HG02610 (cell line): ENCODE data around the gene GRID1.
A peak's percentile ranks its signal among the peaks of the same experiment; 100 is the strongest.

ENCODE experiments used
- ATAC-seq: cut with Tn5 transposase; IDR thresholded peaks from one replicate; pipeline ENCODE4 v1.9.1; 2021; ENCODE audit warnings: mild to moderate bottlenecking, moderate library complexity; ENCODE audit not compliant: unreplicated experiment

Gene GRID1

DNA sequence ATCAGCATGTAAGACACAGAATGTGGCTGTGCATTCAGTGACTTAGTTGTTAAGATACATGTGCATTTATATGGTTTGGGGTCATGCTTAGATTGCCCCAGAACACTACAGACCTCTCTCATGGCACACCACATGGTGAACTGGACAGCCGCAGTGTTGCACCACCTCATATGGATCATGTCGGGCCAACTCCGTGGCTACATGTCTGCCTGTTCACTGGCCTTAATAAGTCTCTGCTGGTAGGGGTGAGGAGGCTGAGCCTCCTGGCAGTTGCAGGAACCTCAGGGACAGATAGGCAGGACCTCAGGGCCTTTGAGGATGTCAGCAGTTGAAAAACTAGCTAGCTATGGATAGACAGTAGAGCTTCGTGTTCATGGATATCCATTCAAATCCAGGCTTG is 751.0 kb downstream of the GRID1 start:
- ATAC-seq: no peak

DNA sequence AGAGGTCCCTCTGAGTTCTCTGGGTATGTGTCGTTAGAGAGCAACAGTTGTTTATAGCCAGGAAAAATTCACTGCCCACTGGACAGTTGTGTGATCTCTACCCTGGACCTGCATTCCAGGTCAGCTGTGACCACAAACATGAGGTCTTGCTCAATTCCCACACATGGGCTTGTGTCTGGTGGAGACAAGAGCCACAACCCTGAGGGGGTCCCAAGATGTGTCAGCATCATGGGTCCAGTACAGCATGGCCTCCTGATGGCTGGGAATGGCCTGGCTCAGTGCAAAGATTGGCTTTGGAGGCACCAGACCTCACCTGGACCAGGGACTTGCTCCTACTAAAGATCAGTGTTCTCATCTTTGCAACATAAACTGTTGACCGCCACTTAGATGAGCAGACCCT is 751.6 kb downstream of the GRID1 start:
- no peak for ATAC-seq

DNA sequence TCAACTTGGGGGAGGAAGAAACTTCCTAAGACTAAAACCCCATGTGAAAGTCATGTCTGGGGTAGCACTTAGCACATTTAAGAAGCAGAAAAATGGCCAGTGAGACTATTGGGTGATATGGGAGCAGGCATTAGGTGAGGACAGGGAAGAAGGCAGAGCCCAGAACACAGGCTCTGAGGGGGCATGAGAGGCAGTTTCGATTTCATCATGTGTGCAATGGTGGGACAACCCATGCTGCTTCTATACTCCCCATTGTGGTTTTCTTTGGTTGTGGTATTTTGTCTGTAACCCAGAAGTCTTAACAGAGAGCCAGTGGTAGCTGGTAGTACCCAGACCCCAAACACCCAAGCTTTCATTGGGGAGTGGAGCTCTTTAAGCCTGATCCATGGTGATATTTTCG is 752.0 kb downstream of the GRID1 start:
- no peak for ATAC-seq

DNA sequence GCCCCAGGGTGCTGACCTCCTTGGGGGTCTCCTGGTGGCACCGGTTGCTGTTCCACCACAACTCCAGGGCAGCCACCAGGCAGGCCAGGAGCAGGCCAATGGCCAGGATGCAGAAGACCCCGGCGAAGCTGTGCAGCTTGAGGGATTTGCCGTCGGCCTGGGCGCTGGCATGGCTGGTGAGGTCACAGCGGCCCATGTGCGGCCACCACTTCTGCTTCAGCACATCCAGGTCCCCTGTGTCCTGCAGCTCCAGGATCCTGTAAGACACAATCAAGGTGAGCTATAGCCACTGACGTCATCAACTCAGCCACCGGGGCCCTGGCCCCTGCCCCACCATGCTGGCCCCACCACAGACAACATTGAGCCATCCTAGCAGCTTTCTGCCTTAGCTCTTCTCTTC is 753.2 kb downstream of the GRID1 start:
- ATAC-seq: no peak

DNA sequence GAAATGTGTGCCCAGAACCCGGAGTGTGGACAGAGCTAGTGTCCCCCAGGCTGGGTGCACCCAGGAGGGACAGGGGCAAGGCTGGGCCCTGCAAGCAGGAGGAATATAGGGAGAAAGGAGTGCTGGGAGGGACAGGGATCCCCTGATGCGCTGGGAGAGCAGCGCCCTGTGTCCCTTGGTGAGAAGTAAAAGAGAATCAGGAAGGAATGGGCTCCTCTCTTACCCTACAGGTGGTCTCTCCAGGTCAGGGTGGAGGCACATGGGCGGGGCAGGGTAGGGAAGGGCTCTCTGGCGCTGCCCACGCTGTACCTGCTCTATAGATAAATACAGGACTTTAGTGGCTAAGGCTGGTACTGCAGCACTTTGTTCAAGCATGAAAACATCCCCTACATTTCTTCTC is 753.8 kb downstream of the GRID1 start:
- no peak for ATAC-seq

DNA sequence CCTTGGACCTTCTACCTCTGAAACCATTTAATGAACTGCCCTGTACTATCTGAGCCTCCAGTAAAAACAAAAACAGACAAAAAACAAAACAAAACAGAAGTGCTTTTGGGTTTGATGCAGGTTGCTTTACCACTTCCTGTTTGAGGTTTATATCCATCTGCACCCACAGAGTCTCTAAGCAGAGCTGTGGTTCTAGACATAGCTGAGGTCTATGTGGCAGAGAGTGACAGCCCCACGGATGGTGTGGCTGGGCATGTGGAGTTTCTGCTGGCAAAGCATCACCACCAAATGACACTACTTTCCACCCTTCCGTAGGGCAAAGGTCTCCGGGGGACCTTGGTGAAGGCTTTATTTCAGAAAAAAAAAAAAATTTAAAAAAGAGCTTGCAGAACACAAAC is 754.2 kb downstream of the GRID1 start:
- peak; percentile 86 for ATAC-seq

DNA sequence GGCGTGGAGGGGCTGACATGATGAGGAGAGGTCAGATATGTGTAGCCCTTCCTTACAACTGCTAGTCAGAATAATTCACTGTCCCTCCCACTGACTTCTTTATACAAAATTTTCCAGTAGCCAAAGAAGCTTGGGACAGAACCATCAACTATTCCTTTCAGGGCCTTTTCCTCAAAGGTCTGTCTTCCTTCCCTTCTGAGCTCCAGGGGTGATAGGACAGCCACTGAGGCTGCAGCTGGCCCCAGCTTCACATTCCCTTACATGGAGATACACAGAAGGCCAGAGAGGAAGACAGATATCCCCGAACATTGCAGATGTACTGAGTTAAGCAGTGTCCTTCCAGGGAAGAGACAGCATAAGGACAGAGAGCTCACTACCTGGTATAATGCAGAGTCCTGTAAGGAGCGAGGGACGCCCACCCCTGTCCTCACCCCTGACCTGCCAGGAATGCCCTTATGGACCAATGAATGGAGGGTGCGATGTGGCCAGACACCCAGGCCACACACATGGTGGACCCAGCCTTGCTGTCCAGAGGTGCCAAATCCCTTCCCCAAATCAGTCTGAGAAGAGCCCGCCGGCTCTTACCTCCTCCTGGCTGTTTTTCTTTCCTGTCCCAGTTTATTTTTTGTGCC is 754.7 kb downstream of the GRID1 start:
- no peak for ATAC-seq

DNA sequence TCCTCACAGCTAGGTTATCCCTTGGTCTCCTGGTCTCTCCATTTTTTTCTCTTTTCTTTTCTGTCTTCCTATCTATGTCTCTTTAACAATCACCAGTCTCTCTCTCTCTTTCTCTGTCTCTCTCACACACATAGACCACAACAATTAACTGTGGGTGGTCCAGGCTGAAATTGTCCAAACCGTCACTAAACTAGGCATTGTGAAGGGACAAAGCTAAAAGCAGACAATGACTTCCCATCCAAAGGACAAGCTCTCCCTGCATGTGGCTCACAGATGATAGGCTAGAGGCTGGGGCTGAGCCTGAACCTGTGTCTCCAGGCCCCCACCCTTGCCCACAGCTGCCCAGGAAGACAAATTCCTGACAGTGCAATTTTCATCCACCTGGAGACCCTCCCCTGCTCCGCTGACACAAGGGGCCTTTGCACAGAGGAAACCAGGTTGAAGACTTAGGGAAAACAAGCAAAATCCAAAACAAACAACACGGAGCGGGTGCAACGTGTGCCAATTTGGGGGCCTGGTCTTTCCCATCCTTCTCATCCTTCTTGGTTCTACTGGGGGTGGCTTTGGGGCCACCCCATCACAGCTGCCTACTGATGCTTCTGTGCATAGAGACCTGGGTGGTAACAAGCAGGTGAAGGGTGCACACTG is 755.4 kb downstream of the GRID1 start:
- ATAC-seq: no peak

DNA sequence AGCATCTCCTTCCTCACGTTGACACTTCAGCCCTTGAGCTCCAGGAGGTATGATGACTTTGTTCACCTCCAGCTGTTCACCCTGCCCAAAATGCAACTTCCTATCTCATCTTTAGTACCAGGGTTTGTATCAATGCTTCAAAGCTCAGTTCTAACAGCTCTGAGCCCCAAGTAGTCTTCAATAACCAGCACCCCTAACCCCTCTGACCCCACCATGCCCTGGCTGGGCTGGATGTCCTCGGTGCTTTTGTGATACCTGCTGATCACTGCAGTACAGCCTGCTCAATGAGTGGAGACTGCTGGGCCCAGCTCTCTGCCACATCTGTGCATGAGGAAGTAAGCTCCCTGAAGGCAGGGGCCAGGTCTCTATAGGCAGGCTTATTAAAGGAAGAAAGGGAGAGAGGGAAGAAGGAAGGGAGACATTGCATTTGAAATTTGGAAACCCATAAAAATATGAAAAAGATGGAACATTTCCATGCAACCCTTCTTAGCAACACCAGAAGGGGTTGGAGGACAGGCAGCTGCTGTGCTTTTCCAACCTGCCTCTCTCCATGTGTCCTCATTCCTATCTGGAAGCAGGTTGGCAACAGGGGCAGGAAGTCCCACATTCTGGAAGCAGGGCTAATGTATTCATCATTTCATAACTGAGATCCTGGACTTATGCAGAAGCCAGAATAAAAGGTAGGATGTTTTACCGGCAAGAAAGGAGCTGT is 756.1 kb downstream of the GRID1 start:
- ATAC-seq: no peak

DNA sequence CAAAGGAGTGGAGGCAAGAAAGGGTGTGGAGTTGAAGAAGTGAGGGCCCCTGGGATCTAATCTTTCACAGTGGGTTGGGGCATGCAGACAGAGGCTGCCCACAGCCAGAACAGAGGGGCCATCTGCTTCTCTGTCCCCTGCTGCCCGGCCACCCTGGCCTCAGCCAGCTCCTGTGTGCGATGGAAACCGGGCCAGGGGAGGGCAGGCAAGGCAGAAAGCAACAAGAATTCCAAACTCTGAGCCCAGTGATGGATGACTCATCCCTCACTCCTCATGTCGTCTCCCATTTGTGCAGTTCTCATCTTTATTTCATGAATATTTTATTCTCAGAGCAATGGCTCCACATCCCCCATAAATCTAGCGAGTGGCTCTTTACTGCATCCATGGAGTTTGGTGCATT is 757.1 kb downstream of the GRID1 start:
- no peak for ATAC-seq

DNA sequence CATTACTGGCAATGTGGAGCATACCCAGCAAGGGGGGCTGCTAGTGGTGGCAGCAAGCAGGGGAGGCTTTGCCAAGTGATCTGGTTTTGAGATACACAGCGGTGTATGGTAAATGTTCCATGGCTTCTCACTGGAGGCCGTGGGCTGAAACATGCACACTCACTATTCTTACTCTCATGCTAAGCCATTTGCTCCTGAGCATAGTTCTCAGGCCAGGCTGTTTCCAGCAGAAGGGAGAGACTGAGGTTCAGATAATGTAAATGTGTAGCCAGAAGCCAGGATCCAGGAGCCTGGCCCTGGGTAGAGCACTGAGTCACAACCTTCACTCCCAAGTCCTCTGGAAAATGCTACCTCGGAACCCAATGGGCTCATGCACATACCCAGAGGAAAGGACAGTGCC is 757.9 kb downstream of the GRID1 start:
- no peak for ATAC-seq

DNA sequence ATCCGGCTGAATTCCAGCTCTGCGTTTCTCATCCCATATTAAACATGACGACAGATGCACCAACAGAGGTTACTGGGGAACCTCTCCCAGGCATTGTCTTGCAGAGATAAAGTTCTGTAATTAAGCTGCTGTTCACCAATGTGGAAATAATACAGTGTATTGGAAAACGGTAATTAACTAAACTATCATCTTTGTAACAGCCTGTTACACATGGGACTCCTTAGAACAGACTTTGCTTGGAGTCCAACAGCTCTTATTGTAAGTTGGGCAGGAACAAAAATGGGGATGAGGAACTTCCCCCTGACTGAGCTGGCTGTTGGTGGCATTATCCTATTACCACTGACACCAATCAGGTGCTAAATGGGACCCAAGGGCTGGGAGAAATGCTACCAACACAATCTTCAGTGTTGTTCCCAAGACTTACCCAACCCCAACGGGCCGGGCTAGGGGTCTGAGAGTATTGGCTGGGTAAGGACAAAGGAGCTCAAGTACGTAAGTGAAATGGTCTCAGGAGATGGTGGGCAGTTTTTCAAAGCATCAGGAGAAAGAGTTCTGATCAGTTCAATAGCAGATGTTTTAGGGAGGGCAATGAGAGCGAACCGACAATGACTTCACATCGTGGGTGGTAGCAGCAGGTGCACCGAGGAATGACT is 759.4 kb downstream of the GRID1 start:
- ATAC-seq: no peak

DNA sequence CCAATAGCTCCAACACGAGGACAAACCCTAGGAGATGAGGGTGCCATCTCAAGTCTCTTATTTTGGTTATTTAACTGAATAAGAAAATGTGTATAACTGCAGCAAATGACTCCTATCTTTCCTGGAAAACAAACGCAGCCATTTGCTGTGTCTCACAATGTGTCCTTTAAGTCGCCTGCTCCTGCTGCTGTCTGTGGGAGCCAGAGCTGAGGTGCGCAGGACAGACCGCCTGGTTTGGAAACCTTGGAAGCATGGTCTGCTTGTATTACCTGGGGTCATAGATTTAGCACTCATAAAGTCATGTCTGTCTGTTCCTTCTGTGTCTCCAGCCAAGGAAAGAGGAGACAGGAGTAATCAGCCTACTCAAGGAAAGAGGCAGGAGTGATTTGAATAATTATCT is 760.2 kb downstream of the GRID1 start:
- ATAC-seq: no peak

DNA sequence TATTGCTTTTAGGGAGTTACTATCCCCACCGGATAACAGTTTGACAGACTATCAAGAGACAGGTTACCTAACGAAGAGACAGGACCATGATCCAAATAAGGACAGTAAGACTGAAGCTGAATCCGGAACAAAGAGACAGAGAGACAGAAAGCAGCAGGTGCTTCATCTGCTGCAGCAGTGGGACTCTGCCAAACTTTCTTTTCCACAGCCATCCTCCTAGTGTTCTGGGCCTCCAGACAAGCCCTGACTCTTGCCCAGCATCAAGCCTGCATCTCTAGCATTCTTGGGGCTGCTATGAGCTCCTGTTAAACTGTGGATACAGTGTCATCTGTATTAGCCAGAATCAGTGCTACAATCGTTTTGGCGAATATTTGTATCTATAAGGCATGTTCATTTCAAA is 761.7 kb downstream of the GRID1 start:
- no peak for ATAC-seq

DNA sequence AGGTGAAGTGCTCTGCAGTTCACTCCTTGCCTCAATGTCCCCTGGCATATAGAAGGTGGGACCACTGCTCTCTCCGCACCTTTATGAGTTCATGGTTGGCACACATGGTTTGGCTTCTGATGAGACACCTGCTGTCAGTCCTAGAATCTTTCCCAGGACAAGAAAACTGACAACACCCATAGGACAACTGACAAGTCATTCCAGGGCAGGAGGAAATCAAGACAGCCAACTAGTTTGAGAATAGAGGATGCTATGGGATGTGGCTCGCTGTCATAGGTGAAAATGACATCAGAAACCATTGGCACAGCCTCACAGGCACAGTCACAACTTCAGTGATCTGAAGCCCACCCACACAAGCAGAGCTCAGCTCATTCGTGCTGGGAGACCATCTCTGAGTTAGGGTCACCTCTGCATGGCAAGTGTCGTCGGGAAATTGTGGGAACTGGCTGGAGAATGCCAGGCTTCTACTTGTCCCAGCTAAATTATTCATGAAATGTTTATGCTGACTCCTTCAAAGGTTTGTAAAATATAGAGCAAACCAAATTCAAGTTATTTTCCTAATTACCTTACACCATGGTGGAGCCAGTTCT is 762.4 kb downstream of the GRID1 start:
- no peak for ATAC-seq

DNA sequence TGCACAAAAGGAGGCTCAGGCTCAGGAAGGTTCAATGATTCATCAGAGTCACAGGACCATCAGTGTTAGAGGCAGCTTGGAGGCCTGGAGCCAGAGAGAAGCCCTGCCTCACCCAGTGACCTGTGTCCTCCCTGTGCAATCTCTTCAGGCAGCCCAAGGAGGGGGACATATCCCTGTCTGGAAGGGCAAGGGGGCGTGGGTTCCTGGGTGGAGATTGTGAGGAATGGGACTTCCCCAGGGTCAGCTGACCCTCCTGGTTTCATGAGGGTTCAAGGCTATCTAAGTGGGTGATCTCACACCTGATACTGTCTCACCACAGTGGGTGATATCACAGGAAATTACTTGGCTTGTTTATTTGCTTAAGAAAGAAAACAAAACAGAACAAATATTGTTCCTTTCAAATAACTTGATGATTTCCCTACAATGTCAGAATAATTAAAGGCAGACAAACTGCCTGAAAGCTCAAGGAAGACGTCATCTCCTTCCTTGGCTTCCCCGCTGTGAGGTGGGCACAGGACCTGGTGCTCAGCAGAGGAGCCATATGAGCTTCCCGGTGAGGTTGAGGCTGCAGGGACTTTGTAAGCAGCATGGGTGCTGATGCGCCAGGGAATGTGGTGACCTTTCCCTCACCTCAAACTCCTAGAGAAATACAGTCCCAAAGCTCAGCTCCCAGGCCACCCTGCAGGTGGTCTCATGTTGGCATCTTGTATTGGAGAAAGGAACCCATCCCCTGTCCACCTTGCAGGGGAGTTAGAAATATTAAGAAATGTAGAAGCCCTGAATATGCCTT is 763.2 kb downstream of the GRID1 start:
- no peak for ATAC-seq

DNA sequence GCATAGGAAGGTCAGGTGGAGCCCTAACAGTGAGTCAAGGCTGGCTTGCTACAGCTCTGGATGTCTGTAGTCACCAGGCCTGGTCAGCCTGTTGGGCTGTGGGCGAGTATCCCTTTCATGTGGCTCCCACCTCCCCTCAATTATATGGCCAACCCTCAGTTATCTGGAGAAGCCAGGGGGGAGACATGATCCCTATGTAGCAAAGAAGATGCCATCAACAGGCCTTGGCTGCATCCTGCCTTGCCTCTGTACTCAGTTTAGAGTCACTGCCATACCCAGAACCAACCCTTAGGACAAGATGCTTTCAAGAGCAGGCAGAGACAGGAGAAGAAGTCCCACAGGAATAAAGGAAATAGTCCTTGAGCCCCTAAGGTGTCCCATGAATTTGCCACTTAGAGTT is 763.9 kb downstream of the GRID1 start:
- no peak for ATAC-seq

DNA sequence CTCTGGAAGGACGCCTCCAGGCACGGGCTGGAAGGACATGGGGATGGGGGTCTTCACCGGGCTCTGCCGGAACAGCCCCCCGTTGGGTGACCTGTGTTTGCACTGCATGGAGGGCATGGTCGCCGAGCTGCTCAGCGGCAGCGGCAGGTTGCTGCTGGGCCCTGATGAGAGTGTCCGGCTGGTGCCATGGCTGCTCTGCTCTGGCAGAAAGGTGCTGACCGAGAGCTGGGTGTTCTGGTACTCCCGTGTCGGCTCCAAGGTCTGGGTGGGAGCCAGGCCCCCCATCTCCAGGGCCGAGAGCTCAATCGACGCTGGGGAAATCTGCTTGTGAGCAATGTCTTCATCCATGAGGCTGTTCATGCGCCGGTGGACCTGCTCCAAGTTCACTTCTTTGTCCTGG is 764.3 kb downstream of the GRID1 start:
- ATAC-seq: no peak

DNA sequence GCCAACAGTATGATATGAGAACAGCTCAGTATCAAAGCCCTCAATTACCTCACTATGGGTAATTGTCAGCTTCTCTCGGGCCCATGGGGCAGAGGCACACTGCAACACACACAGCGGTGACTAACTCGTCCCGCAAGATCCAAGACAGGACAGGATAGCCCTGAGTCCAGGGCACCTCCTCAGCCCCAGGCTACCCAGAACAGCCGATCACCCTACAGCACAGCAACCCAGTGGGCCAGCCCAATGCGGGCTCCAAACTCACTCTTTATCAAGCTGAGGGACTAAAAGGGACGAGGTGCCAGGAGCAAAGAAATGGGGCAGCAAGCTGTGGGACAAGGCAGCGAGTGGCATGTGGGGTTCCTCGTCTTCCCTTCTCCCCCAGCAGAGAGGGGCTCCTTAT is 765.1 kb downstream of the GRID1 start:
- no peak for ATAC-seq

DNA sequence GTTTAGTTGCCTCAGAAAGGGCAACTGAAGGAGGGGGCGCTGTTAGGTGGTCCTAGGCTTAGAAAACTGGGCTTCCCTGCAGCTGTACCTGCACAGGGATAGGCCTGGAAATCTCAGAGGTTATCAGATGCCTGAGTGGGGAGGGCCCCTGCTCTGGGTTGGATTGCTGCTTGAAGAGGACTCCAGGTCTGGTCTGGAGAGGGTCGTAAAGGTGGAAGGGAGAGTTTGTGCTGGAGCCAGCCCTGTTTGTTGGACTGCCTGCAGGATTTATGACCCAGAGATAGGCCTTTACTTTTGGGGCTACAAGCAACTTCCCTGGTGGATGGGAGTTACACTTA is 765.9 kb downstream of the GRID1 start:
- ATAC-seq: no peak
